GM23248 (cell line): ENCODE results near the gene TSPAN3. TPM values are rescaled to one million over a fixed set of nuclear protein-coding genes. Genes with fewer than 3 reads are reported as not detected.
A peak's percentile ranks its signal among the peaks of the same experiment; 100 is the strongest.

Source experiments
- DNase-seq: peaks from one replicate; pipeline ENCODE4 v3.0.0-alpha.2; 2015
- H2AFZ ChIP-seq: fragments of 200-600 bp; sonication (generic); 2 replicates; pipeline ENCODE4 v1.6.1; 2016; ENCODE audit warnings: antibody characterized with exemption
- H3F3A ChIP-seq: fragments of 200-600 bp; sonication (generic); 2 replicates; pipeline ENCODE4 v1.6.1; 2016; ENCODE audit warnings: mild to moderate bottlenecking, antibody characterized with exemption, mixed run types; ENCODE audit not compliant: insufficient read depth
- H3K27ac ChIP-seq: fragments of 200-600 bp; sonication (generic); 2 replicates; pipeline ENCODE4 v1.5.1; 2016; ENCODE audit warnings: mild to moderate bottlenecking
- H3K27me3 ChIP-seq: fragments of 200-600 bp; sonication (generic); replicated peaks from 2 replicates; pipeline ENCODE4 v1.6.1; 2016; ENCODE audit warnings: mild to moderate bottlenecking; ENCODE audit not compliant: insufficient read depth
- H3K36me3 ChIP-seq: fragments of 200-600 bp; sonication (generic); 2 replicates; pipeline ENCODE4 v1.6.1; 2016; ENCODE audit warnings: low read depth, mild to moderate bottlenecking
- H3K4me1 ChIP-seq: fragments of 200-600 bp; sonication (generic); 2 replicates; pipeline ENCODE4 v1.6.1; 2016; ENCODE audit warnings: mild to moderate bottlenecking; ENCODE audit not compliant: insufficient read depth
- H3K4me2 ChIP-seq: fragments of 200-600 bp; sonication (generic); one replicate; pipeline ENCODE4 v1.6.1; 2016; ENCODE audit warnings: mild to moderate bottlenecking; ENCODE audit not compliant: unreplicated experiment
- H3K4me3 ChIP-seq: fragments of 200-600 bp; sonication (generic); 2 replicates; pipeline ENCODE4 v1.5.1; 2016; ENCODE audit warnings: mild to moderate bottlenecking
- H3K79me2 ChIP-seq: fragments of 200-600 bp; sonication (generic); 2 replicates; pipeline ENCODE4 v1.6.1; 2016; ENCODE audit warnings: mild to moderate bottlenecking; ENCODE audit not compliant: insufficient read depth
- H3K9ac ChIP-seq: fragments of 200-600 bp; sonication (generic); 2 replicates; pipeline ENCODE4 v1.6.1; 2016; ENCODE audit warnings: mild to moderate bottlenecking
- H3K9me2 ChIP-seq: fragments of 200-600 bp; sonication (generic); 2 replicates; pipeline ENCODE4 v1.6.1; 2016; ENCODE audit warnings: mixed run types, mild to moderate bottlenecking, moderate library complexity; ENCODE audit not compliant: insufficient read depth
- H3K9me3 ChIP-seq: fragments of 200-600 bp; sonication (generic); one replicate; pipeline ENCODE4 v1.6.1; 2017; ENCODE audit warnings: low read depth
- H4K20me1 ChIP-seq: fragments of 200-600 bp; sonication (generic); 2 replicates; pipeline ENCODE4 v1.6.0; 2016; ENCODE audit not compliant: insufficient read depth
- EZH2 ChIP-seq: fragments of 200-600 bp; sonication (generic); IDR thresholded peaks from 2 replicates; pipeline ENCODE4 v1.6.1; 2018; ENCODE audit warnings: antibody characterized with exemption, mild to moderate bottlenecking; ENCODE audit not compliant: insufficient read depth, poor library complexity, severe bottlenecking
- EZH2phosphoT487 ChIP-seq: fragments of 200-600 bp; sonication (generic); IDR thresholded peaks from 2 replicates; pipeline ENCODE4 v1.6.1; 2018; ENCODE audit warnings: antibody characterized with exemption, moderate library complexity, mild to moderate bottlenecking, low read depth; ENCODE audit not compliant: insufficient read depth
- WGBS, 2 experiments: methylation state at CpG; one replicate each; pipeline ENCODE4 v1.1.6; 2015 to 2017; ENCODE audit warnings: low lambda C conversion rate in 2 of 2, low coverage in 1 of 2; ENCODE audit errors: missing lambda C conversion rate in 2 of 2; 5-methylcytosine and 5-hydroxymethylcytosine counted together
- in situ Hi-C: fragments of 300-500 bp; cut with MboI; formaldehyde crosslinking; loops from 2 replicates; pipeline ENCODE4 v1.15.0; 2020
- polyA plus RNA-seq: library from polyadenylated mRNA; unstranded; fragments of >200 nt; fragmentation: Nextera tagmentation; extraction: Ambion mirVana; gene quantifications from 2 replicates; pipeline ENCODE4 v1.2.1, GENCODE V29; 2016
- total RNA-seq: library from RNA; depleted of rRNA; stranded (reverse); fragments of >200 nt; shearing (Covaris generic); gene quantifications from 2 replicates; pipeline ENCODE4 v1.2.3, GENCODE V29; 2014

The TSPAN3 gene
- total and polyA plus RNA-seq, 2 experiments from 2014 or later = 307 to 321 TPM

- Histone ChIP-seq H3K36me3 (no peaks in the 10 kb centered on the region), H3K27ac (no peak overlapping the region), H4K20me1 (no peaks in the 10 kb centered on the region), H3F3A (no peaks in the 10 kb centered on the region), H3K4me3 (no peak overlapping the region), H2AFZ (no peak overlapping the region), H3K27me3 (no peaks in the 10 kb centered on the region), H3K79me2 (no peaks in the 10 kb centered on the region), H3K9me3 (no peaks in the 10 kb centered on the region), H3K9ac (no peak overlapping the region), H3K4me2 (no peak overlapping the region), H3K4me1 (peaks cover 24% of the 10 kb centered on the region), H3K9me2 (no peaks in the 10 kb centered on the region)
- WGBS, 2 experiments = 84 to 97% methylated on average over 5 to 6 of the region's 6 CpGs
- no peak for DNase-seq
- no peak for TF ChIP-seq EZH2
- no peak for TF ChIP-seq EZH2phosphoT487
- in situ Hi-C loops = no loop called here
Observed at GRCh38 chr15:77020348-77021087, 50.4 kb downstream of the TSPAN3 start.

- no peak overlapping the region for H2AFZ ChIP-seq
- WGBS, 2 experiments = 90 to 91% methylated on average over 12 of the region's 12 CpGs
Observed at GRCh38 chr15:77019521-77020331, 51.2 kb downstream of the TSPAN3 start.

GRCh38 chr15:77018796-77019505, 52.0 kb downstream of the TSPAN3 start:
- H3K36me3 ChIP-seq = no peaks in the 10 kb centered on the region
- in situ Hi-C loops = no loop called here
- H3K4me2 ChIP-seq = no peak overlapping the region
- H3K4me3 ChIP-seq = no peak overlapping the region
- H3K27me3 ChIP-seq = no peaks in the 10 kb centered on the region
- peaks cover 24% of the 10 kb centered on the region for H3K4me1 ChIP-seq
- no peak overlapping the region for H3K27ac ChIP-seq
- no peaks in the 10 kb centered on the region for H3F3A ChIP-seq
- no peak overlapping the region for H2AFZ ChIP-seq
- H3K79me2 ChIP-seq = no peaks in the 10 kb centered on the region
- no peak for DNase-seq
- TF ChIP-seq EZH2 (no peak), EZH2phosphoT487 (no peak)
- no peaks in the 10 kb centered on the region for H3K9me3 ChIP-seq
- no peak overlapping the region for H3K9ac ChIP-seq
- no peaks in the 10 kb centered on the region for H4K20me1 ChIP-seq
- WGBS, 2 experiments = 95 to 97% methylated on average over 11 of the region's 11 CpGs
- no peaks in the 10 kb centered on the region for H3K9me2 ChIP-seq

More at GRCh38 chr15:77019521-77020331, 51.2 kb downstream of the TSPAN3 start:
- Histone ChIP-seq H3K9ac (no peak overlapping the region), H3K9me2 (no peaks in the 10 kb centered on the region), H3K79me2 (no peaks in the 10 kb centered on the region), H4K20me1 (no peaks in the 10 kb centered on the region), H3K27ac (no peak overlapping the region), H3K36me3 (no peaks in the 10 kb centered on the region), H3K27me3 (no peaks in the 10 kb centered on the region), H3K4me2 (no peak overlapping the region), H3K9me3 (no peaks in the 10 kb centered on the region), H3K4me3 (no peak overlapping the region), H3F3A (no peaks in the 10 kb centered on the region), H3K4me1 (peaks cover 24% of the 10 kb centered on the region)
- in situ Hi-C loops = no loop called here
- TF ChIP-seq EZH2phosphoT487 = no peak
- TF ChIP-seq EZH2 = no peak
- peak; percentile 39 for DNase-seq

GRCh38 chr15:77017761-77018720, 52.9 kb downstream of the TSPAN3 start:
- no peaks in the 10 kb centered on the region for H3K9me2 ChIP-seq
- WGBS, 2 experiments = 85 to 86% methylated on average over 20 of the region's 20 CpGs

More at GRCh38 chr15:77017761-77018720, 52.9 kb downstream of the TSPAN3 start:
- Histone ChIP-seq H2AFZ (no peak overlapping the region), H3K27ac (no peak overlapping the region), H3K9me3 (no peaks in the 10 kb centered on the region), H3K4me3 (no peak overlapping the region), H3K9ac (no peak overlapping the region), H3K4me2 (no peak overlapping the region), H3K79me2 (no peaks in the 10 kb centered on the region), H3K27me3 (no peaks in the 10 kb centered on the region), H3K36me3 (no peaks in the 10 kb centered on the region), H3F3A (no peaks in the 10 kb centered on the region), H3K4me1 (peaks cover 24% of the 10 kb centered on the region), H4K20me1 (no peaks in the 10 kb centered on the region)
- no peak for TF ChIP-seq EZH2
- TF ChIP-seq EZH2phosphoT487 = no peak
- no peak for DNase-seq
- in situ Hi-C loops = no loop called here
